Dermis lymphatic vessel endothelial cell (primary cell): ENCODE measurements around the gene CMC2. TPM values are rescaled to one million over a fixed set of nuclear protein-coding genes. Genes with fewer than 3 reads are reported as not detected.

Experiments used
- total RNA-seq: library from RNA; depleted of rRNA; stranded (reverse); fragments of >200 nt; gene quantifications from 2 replicates; pipeline ENCODE4 v1.2.1, GENCODE V29; 2014

Gene CMC2
- total RNA-seq: 23.7 and 51.0 TPM in 2 replicates

DNA sequence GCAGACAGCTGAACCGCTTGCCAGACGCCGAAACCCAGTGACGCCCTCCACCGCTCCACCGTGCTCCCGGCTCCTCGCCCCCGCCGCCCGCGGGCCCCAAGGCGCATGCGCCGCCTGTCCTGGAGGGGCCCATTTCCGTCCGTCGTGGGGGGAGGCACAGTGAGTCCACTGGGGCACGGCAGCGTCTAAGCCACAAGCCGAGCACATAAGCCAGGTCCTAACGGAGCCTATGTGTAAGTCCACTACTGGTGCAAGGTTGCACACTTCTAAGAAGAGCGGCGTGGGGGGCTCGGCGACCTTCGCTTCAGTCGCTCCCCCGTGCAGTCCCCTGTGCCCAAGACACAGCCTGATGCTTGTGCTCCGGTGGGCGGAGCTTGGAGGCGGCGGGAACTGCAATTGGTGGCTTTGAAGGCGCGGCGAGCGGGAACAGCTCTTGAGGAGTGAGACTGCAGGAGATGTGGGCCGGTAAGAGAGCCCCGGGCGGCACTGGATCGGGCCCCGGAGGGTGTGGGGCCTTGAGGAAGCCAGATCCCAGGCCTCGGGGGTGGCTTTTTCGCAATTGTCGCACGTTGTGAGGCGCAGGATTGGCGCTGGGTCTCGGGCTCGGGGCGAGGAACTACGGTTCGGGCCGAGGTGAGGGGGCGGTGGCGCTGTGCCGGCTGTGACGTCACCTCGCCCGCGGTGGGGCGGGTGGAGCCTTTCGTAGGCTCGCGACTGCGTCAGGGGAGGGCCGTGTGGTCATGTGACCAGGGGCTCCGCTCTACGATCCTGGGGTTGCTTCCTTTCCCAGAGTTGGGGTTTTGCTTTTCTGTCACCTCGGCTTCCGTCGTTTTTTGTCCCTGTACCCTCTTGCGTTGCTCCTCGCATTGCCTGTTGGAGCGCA, at the start of gene CMC2, which contains the start of gene CENPN:
CMC2 (minus strand) TSS at position 73 of the 883 bp plus-strand sequence. CDS start 9,491 bp downstream, outside the sequence.
CENPN (plus strand) TSS at position 402 of the 883 bp plus-strand sequence. CDS start 4,726 bp downstream, outside the sequence.

GRCh38 chr16:81035398-81035974, 28.8 kb upstream of the CMC2 start, which contains the start of gene ATMIN:
TSS of gene ATMIN (plus strand) at chr16:81035842. CDS start at chr16:81035871, 29 bp downstream.

Other genes with a start within 250 kb of the CMC2 start
- gene CDYL2, start 202.3 kb downstream of the CMC2 start, total RNA-seq: 22.0 and 26.3 TPM in 2 replicates
- gene CENPN, start 329 bp upstream of the CMC2 start, total RNA-seq: 16.1 and 34.2 TPM in 2 replicates
- 33.8 and 35.6 TPM in 2 replicates for gene ATMIN, start 29.0 kb upstream of the CMC2 start, total RNA-seq
- gene C16orf46, start 70.4 kb upstream of the CMC2 start, total RNA-seq: 0.26 and 0.54 TPM in 2 replicates
- gene GCSH, start 89.5 kb upstream of the CMC2 start, total RNA-seq: 11.2 and 13.4 TPM in 2 replicates
- not detected in 2 replicates for gene BCO1, start 231.8 kb upstream of the CMC2 start, total RNA-seq